Fibroblast of skin of abdomen (primary cell): Measurements from ENCODE around the gene VDAC1.
"Not testable (repeated sequence)": the region's sequence is repeated elsewhere in the genome, so short reads cannot be mapped to it uniquely, and the experiment has no call there.

Experiments
- DNase-seq: peaks from one replicate; pipeline ENCODE4 v3.0.0-alpha.2; 2013

VDAC1 gene

DNA sequence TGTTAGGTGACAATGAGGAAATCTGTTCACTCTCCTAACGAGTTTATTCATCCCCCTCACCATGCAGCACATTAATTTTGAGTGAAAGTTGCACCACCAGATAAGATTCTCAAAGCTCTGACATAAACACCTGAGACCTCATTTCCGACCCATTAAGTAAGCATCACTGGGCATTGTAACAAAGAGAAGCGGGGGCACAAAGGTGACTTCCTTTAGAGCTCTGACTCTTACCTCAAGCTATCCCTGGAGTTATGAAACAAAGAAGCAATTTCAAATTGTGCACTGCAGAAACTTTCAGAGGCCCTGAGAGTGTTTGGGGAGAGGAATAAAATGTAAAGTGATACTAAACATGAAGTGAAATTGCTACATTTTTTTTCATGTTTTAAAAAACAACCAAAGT is 65.8 kb downstream of the VDAC1 start:
- no peak for DNase-seq

DNA sequence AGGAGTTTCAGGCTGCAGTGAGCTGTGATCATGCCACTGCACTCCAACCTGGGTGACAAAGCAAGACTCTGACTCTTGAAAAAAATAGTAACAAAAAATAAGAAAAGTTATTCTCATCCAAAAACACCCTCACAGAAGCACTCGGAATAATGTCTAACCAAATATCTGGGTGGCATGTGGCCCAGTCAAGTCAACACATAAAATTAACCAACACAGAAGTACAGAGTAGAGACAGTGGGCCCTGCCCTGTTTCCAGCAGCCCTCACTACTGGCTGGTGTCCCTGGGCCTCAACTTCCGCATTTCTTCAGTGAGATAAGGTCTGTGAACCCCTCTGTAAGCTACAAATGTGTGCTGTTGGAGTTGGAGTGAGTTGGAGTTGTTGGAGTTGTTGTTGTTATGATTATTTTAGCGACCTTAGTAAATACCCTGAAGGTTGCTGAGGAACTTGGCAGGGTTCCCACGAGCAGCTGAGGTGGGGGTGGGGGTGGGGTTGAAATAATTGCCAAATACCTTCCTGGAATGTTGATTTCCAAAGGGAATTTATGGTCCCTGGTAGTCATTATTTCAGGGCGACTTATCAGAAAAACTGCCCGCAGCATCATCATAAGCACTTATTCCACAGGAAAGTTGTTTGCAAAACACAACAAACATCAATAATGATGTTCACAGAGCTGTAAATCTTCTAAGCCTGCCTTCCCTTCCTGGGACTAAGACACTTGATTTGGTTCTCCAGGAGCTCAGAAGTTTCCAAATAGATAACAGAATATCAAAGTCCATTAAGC is 66.5 kb downstream of the VDAC1 start:
- no peak for DNase-seq

DNA sequence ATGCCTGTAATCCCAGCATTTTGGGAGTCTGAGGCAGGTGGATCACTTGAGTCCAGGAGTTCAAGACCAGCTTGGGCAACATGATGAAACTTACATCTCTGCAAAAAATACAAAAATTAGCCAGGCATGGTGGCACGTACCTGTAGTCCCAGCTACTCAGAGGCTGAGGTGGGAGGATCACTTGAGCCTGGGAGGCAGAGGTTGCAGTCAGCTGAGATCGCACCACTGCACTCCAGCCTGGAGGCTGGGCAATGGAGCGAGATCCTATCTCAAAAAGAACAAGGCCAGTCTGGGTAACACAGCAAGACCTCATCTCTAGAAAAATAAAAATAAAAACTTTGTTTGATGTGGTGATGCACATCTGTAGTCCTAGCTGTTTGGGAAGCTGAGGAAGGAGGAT is 67.1 kb downstream of the VDAC1 start:
- not testable (repeated sequence) for DNase-seq

DNA sequence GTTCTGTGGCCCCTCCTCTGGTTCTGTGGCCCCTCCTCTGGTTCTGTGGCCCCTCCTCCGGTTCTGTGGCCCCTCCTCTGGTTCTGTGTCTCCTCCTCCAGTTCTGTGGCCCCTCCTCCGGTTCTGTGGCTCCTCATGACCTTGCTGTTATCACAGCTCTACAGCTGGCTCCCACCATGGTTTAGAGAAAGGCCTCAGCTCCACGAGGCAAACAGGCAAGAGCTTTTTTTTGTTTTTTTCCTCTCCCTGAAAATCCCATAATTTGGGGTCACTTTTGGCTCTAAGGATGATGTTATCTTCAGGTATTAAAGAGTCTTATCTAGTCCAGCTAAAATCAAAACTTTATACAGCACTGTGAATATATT is 68.1 kb downstream of the VDAC1 start:
- no peak for DNase-seq

DNA sequence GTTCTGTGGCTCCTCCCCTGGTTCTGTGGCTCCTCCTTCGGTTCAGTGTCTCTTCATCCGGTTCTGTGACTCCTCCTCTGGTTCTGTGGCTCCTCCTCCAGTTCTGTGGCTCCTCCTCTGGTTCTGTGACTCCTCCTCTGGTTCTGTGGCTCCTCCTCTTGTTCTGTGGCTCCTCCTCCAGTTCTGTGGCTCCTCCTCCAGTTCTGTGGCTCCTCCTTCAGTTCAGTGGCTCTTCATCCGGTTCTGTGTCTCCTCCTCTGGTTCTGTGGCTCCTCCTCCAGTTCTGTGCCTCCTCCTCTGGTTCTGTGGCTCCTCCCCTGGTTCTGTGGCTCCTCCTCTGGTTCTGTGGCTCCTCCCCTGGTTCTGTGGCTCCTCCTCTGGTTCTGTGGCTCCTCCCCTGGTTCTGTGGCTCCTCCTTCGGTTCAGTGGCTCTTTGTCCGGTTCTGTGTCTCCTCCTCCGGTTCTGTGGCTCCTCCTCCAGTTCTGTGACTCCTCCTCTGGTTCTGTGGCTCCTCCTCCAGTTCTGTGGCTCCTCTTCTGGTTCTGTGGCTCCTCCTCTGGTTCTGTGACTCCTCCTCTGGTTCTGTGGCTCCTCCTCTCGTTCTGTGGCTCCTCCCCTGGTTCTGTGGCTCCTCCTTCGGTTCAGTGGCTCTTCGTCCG is 68.7 kb downstream of the VDAC1 start:
- not testable (repeated sequence) for DNase-seq

DNA sequence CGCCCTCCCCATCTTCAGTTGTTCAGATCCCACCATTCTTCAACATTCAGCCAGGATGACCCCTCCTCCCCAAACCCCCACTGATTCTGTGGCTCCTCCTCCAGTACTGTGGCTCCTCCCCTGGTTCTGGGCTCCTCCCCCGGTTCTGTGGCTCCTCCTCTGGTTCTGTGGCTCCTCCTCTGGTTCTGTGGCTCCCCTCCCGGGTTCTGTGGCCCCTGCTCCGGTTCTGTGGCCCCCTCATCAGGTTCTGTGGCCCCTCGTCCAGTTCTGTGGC is 69.2 kb downstream of the VDAC1 start:
- no peak for DNase-seq

DNA sequence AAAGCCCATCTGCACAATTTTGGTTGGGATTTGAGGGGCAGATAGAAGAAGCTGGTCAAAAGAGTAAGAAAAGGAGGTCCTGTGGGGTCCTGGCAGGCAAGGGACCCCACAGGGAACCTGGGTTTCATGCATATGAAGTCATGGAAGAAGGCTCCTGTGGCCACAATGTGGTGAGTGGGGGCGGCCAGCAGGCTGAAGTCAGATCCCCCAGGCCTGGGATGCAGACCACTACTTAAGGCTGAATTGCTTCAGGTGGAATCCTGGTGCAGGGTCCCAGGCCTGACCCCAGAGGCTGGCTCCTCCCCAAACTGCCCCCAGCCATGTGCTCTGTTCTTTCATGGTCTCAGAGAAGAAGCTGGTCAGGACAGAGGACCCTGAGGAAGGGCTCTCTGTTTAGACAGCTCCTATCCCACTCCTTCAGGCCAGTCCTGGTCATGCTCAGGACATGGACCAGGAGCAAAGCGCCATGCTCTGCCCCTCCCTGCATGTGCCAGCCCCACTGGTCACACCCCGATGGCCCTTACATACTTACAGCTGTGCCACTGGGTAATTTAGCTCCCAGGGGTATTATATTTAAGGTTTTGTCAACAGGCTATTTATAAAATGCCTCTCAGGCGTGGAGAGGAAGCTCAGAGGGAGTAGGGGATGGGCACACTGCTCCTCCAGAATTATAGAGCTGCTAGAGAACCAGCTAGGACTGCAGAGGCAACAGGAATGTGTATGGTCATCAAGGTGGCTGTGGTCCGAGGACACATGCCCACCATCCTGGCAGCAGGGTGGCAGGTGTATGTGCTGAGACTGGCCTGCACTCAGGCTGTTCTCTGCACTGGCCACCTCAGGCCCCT is 69.7 kb downstream of the VDAC1 start:
- no peak for DNase-seq

DNA sequence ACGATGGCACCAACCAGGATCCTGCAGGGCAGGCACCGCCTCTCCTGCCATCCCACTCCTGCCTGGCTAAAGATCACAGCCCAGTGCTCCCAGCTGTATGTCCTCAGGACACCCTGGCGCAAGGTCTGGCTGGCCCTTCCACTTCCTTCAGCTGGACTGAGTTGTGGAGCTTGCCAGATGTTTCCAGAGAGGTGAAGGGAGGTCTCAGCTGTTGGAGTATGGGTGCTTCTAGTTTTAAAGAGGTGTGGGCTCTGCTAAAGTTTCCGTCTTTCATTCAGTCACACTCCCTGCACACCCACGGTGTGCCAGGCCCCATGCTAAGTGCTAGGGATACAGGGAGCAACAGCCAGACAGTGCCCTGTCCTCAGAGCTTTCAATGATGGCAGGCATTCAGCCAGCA is 70.5 kb downstream of the VDAC1 start:
- DNase-seq: no peak

DNA sequence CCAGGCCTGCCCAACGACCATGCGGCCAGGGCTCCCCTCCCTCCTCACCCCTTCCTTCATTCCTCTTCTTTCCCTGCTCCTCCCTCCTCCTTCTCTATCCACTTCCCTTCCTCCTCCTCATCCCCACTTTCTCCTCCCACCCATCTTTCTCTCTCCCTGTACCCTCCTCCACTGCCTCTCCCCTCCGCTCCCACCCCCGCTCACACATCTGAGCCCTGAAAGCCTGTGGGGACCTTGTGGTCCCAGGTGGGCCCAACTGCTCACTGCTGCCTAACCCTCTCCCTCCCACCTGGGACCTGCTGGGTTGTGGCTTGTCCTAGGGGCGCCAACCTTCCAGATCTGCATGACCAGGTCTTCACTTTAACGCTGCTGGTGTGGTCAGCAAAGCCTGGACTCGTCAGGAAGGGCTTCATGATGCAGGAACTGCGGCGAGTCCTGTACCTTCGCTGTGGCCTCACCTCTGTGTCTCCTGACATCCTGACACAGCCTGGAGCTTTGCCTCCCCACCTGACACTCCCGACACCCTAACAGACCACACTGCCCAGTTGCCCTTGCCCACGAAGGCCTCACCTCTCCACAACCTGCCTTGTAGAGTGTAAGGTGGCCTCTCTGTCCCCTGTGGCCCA is 71.0 kb downstream of the VDAC1 start:
- DNase-seq: no peak

DNA sequence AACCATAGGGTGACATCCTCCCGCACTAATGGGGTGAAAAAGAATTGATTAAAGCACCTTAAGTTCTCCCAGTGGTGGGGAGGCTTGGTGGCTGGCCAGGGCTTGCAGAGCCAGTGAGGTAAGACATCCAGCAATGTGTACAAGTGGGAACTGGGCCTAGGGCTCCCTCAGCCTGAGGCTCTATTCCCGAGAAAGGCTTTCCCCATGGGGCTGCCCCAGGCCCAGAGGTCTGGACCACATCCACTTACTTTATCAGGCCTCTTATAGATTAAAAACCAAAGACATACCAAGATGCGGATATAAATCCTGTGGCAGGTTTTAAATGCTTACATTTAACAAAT is 71.6 kb downstream of the VDAC1 start:
- DNase-seq: no peak

DNA sequence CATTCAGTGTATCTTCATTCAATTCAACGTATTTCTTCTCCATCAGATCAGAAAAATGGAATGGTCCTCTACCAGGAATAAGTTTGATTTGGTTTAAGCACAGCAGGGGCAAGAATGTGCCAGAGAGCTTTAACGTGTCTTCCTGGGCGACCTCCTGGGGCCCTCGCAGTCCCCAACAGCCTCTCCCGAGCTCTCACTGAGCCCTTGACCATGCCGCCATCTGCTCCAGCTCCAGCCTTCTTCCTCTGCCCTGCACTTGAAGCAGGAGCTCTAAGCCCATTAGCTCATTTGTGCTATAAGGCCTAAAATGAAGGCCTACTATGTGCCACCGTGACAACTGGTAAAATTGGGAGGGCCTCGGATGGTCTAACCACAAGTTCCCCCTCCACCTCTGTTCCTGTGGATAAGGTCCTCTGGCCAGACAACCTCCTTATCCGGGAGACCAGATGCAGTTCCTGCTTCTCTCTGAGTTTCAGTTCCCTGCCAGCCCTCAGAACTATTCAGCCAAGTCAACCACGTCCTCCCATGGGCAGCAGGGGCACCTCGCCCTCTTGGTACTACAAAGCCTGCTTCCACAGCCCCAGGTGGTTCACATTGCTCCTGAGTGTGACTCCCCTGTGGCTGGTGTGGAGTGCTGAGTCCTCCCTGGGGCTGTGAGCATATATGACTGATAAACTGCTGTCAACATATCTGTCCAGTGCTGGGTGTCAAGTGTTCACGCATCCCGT is 72.2 kb downstream of the VDAC1 start:
- DNase-seq: no peak

DNA sequence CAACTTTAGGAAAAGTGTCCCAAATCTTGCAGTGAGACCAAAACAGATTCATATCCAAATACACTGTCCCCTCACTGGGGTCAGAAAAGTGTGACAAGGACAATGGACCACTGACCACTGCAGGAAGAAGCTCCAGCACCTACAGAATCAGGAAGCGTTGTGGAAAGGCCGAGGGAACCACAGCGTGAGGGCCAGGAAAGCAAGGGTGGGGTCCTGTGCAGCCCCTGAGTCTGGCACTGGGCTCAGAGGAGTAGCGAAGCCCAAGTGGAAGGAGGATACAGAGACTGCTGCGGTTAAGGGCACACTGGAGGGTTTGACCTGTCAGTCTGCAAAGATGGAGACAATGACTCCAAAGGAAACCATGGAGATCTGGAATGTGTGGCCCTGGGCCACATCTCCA is 73.2 kb downstream of the VDAC1 start:
- no peak for DNase-seq

DNA sequence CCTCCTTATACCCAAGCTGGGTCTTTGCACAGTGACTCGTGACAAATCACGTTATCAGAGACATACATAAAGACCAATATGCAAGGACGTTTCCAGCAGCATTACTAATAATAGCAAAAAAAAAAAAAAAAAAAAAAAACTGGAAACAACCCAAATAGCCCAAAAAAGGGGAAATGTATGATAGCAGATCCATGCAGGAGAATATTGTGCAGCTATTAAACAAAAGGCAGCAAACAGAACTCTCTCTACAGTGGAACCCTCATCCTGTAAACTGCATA is 74.0 kb downstream of the VDAC1 start:
- no peak for DNase-seq

DNA sequence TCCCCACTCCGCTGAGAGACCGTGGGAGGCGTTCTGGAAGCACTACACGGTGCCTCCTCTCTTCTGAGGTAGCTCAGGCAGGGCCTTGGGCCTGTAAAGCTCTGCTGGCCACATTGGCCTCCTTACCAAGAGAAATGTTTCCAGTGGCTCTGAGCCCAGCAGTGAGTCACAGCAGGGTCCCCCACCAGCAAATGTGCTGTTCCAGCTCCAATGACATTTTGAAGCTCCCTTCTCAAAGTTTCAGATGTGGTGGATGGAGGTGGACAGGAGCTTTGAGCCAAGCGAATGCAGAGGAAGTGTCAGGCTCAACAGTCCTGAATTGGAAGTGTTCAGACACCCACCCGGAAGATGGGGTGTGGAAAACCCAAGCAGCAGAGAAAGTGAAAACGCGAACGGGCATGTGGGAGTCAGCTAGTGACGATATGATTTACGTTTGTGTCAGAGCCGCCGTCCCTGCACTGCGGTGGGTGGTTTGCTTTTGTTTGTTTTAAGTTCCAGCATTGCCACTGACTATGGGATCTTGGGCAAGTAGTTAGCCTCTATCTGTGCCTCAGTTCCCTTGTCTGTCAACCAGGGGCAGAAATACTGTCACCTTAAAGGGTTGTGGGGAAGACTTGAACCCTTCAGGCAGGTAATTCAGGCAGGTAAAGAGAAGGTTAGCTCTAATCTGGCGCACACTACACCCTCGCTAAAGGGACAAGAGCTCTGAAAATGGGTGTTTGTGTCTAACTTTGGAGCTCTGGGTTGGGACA is 74.5 kb downstream of the VDAC1 start:
- DNase-seq: peak; percentile 60

DNA sequence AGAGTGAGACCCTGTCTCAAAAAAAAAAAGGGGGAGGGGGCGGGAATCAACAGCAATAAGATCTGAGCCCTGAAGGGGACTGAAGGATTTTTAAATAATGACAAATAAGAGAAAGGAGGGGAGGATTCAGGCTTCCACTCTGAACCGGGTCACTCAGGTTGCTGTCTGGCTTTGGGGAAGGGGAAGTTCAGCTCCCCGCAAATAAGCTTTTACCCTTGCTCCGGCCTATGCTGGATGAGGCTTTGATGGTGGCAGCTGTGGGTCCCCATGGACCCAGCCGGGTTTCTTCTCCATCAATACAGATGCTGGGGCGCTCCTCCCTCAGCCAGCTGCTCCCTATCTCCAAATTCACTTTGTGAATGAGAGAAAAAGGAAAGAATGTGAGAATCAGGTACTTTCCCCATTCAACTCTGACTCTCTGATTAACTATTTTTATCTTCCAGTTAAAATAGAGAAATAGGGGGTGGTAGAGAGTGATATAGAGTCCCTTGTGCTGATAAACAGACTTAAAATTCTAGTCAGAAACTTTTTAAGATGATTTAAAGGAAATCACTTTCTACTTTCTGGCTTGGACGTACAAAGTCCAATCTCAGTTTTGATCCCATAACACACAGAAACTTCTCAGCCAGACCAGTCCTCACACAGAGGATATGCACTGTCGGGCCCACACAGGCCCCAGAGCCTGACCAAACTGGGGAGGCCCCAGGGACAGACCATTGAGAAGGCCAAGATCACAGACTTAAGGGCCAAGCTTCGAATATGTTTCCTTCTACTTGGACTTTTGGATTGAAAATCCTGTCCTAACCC is 76.0 kb downstream of the VDAC1 start:
- DNase-seq: no peak

DNA sequence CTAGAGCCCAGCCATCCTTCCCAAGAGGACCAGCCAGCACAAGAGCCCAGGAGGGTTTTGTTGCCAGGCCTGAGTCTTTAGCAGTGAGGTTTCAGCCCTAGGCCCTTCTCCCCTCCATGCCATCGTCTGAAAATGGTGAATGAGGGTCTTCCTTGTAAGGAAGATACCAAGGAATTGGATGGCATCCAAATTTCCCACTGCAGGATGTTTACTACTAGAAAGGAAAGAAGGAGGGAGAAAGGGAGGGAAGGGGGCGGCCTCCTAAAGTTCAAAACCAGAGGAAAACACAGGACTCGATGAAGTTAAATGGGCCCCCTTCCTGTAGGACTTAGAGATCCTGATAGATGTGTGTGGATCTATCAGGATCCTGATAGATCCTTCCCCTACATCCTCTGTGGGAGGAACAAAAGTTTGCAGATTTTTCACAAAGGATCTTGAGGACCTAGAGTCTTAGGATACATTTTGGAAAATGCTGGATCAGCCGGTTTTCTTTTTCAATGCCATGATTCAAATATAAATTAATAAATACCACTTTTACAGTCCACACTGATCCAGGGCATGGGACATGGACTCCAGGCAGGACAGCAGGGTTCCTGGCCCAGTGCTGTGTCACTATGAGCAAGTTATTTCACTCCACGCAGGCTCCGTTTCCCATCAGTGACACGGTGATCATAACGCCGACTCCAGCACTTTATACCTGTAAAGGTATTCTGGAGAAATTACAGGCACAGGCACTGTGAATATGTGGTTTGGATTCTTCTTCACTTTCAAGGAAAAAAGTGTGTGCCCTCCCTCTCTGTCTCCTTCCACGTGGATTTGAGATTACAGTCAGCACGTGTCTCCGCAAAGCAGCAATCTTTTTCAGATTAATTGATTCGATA is 77.2 kb downstream of the VDAC1 start:
- no peak for DNase-seq

DNA sequence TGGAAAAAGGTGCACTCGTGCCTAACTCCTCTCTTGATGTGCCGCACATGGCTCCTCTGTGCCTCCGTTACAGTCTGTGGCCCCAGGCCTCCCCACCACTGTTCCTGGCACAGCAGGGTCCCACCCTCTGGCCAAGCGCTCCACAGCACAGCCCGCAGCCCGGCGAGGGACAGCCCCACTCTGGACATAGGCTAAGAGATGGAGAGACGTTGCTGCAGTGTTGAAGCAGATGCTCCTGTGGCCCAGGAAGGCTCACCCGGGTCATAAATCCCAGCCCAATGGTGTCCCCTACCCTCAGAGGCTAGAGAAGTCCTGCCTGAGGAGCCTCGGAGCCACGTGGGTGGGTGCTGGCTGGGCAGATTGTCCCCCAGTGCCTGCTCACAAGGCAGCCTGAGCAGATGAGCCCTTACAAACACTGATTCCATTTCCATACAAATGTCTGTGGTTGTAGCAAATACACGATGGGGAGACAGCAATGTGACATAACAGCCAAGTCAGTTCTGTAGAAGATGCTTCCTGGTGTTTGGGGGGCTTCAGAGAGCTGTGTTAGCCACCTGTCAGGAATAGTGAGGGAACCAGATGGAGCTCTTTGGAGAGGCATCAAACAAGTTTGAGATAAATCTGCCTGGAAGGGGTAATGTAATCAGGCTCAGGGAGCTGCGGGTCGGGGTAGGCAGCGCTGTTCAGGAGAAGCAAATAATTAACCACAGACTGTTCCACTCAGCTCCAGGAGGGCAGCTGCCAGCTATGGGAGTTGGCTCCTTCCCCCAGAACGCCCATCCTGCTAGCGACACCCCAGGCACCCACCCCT is 78.1 kb downstream of the VDAC1 start:
- DNase-seq: no peak

DNA sequence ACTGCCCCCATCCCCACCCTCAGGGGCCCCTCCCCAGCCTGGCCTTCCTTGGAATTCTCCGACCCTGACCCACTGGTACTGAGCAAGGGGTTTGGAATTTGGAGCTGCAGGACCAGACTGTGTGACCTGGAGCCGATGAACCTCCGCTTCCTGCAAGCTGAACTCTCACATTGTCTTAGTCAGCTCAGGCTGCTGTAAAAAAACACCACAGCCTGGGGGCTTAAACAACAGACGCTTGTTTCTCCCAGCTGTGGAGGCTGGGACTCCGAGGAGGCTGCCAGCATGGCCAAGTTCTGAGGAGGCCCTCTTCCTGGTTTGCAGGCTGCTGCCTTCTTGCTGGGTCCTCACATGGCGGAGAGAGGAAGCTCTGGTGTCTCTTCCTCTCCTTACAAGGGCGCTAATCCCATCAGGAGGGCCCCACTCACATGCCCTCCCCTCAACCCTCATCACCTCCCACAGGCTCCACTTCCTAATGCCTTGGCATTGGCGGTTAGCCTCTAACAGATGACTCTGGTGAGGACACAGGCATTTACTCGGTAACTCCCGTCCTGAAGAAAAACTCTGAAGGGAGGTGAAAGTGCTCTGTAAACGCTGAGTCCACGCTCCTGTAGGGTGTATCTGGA is 78.8 kb downstream of the VDAC1 start:
- peak; percentile 18 for DNase-seq

DNA sequence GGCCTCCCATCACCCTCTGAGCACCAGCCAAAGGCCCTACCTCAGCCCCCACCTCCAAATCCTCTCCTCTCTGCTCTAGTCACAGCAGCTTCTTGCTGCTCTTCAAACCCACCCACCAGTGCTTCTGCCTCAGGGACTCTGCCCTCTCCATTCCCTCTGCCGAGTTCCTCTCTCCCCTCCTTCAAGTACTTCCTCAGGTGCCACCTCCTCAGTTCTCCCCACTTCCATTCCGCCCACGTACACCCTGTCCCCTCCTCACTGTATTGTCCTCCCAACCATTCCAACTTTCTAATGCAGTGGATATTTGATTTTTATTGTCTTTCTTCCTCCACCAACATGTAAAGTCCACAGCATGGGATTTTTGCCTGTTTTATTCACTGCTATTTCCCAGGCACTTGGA is 79.5 kb downstream of the VDAC1 start:
- DNase-seq: no peak
